K562 (cell line): Measurements from ENCODE around the gene C1QTNF8. TPM values are rescaled to one million over a fixed set of nuclear protein-coding genes. Genes with fewer than 3 reads are reported as not detected.
A peak's percentile ranks its signal among the peaks of the same experiment; 100 is the strongest.

ENCODE experiments used
- ATAC-seq: fragments of 200-7000 bp; cut with Tn5 transposase; 3 replicates; pipeline ENCODE4 v1.9.1; 2020; ENCODE audit warnings: moderate library complexity
- BruUV-seq: library from RNA; stranded (reverse); fragments of 400-500 nt; replicated peaks from 2 replicates; lab custom pipeline; 2021; lab: Mats Ljungman, UMichigan
- CTCF ChIA-PET: fragments of 300-600 bp; formaldehyde crosslinking; extraction: SDS; loops from one replicate; lab custom pipeline; 2021; ENCODE audit warnings: low intra/inter-chr PET ratio; lab: Yijun Ruan, JAX
- POLR2A ChIA-PET: fragments of 300-600, 350-650 bp; sonication (Branson Sonifier 250); formaldehyde crosslinking; extraction: SDS; loops from one replicate; lab custom pipeline; 2021; ENCODE audit warnings: antibody characterized with exemption, inconsistent platforms; lab: Yijun Ruan, JAX
- DNase-seq, 4 experiments: peaks; one replicate each; pipeline versions ENCODE4 v3.0.0 to v3.0.0-alpha.2; 2011 to 2018; ENCODE audit warnings: low spot score in 3 of 4, mixed read lengths in 3 of 4; ENCODE audit errors: extremely low read depth in 1 of 4
- FAIRE-seq: peaks from 2 replicates; lab custom pipeline; 2011; peaks lifted over from hg19 to GRCh38; lab: Jason Lieb, UNC
- H2AFZ ChIP-seq: 2 replicates; pipeline ENCODE4 v1.6.0; 2011; ENCODE audit warnings: low read depth, low read length, control low read depth, inconsistent platforms
- H3K27ac ChIP-seq: fragments of 200-600 bp; 3 replicates; pipeline ENCODE4 v1.8.0; 2011; ENCODE audit warnings: low read depth, mild to moderate bottlenecking, control low read depth, inconsistent platforms, low read length, moderate library complexity, mixed read lengths; ENCODE audit errors: extremely low read depth
- H3K27me3 ChIP-seq, 2 experiments: fragments of 300-600 bp in 1 of 2; 2 replicates in 1 of 2; 3 replicates in 1 of 2; pipeline versions ENCODE4 v1.6.0 to v1.8.0; 2011; ENCODE audit warnings: inconsistent platforms in 2 of 2, low read length in 2 of 2, mild to moderate bottlenecking in 1 of 2, mixed read lengths in 1 of 2, moderate library complexity in 1 of 2; ENCODE audit not compliant: control insufficient read depth in 2 of 2, insufficient read depth in 2 of 2
- H3K36me3 ChIP-seq: fragments of 300-600 bp; 3 replicates; pipeline ENCODE4 v1.8.0; 2011; ENCODE audit warnings: mild to moderate bottlenecking, low read length, inconsistent platforms; ENCODE audit not compliant: control insufficient read depth, insufficient read depth
- H3K4me1 ChIP-seq, 2 experiments: fragments of 200-600 bp in 1 of 2; replicated peaks in 1 of 2; 2 replicates in 1 of 2; 3 replicates in 1 of 2; pipeline versions ENCODE4 v1.5.1 to v1.8.0; 2011; ENCODE audit warnings: inconsistent platforms in 2 of 2, low read length in 2 of 2, mild to moderate bottlenecking in 1 of 2, mixed read lengths in 1 of 2, moderate library complexity in 1 of 2; ENCODE audit not compliant: control insufficient read depth in 2 of 2, insufficient read depth in 2 of 2
- H3K4me2 ChIP-seq: 2 replicates; pipeline ENCODE4 v1.6.1; 2011; ENCODE audit warnings: low read length, control low read depth, inconsistent platforms, mixed read lengths; ENCODE audit not compliant: insufficient read depth
- H3K4me3 ChIP-seq: fragments of 200-600 bp; sonication (generic), shearing (Covaris generic); 2 replicates; pipeline ENCODE4 v1.5.1; 2016; ENCODE audit warnings: control low read depth, inconsistent platforms
- H3K79me2 ChIP-seq: fragments of 200-600 bp; 3 replicates; pipeline ENCODE4 v1.8.0; 2011; ENCODE audit warnings: low read length, inconsistent platforms; ENCODE audit not compliant: control insufficient read depth, insufficient read depth
- H3K9ac ChIP-seq, 2 experiments: 2 replicates each; pipeline versions ENCODE4 v1.6.0 to v1.6.1; 2011; ENCODE audit warnings: low read depth in 2 of 2, low read length in 2 of 2, control low read depth in 1 of 2, inconsistent platforms in 1 of 2, mild to moderate bottlenecking in 1 of 2, mixed read lengths in 1 of 2; ENCODE audit not compliant: insufficient read depth in 1 of 2
- H3K9me1 ChIP-seq: one replicate; pipeline ENCODE4 v1.6.0; 2011; ENCODE audit warnings: inconsistent platforms, mild to moderate bottlenecking, low read length, moderate library complexity; ENCODE audit not compliant: control insufficient read depth, insufficient read depth
- H3K9me3 ChIP-seq: replicated peaks from 2 replicates; pipeline ENCODE4 v1.5.1; 2011; ENCODE audit warnings: low read depth, low read length, inconsistent platforms; ENCODE audit not compliant: control insufficient read depth, insufficient read depth
- H4K20me1 ChIP-seq: replicated peaks from 2 replicates; pipeline ENCODE4 v1.6.1; 2011; ENCODE audit warnings: low read length, inconsistent platforms, mixed read lengths; ENCODE audit not compliant: control insufficient read depth, insufficient read depth
- USF1 ChIP-seq: sonication (generic); formaldehyde crosslinking; IDR thresholded peaks from 2 replicates; pipeline ENCODE4 v1.9.0; 2022; ENCODE audit warnings: mild to moderate bottlenecking, missing genetic modification reagents
- WGBS: fragments of 100-300 bp; shearing (Covaris generic); methylation state at CpG from one replicate; pipeline ENCODE4 v1.1.6; 2016; ENCODE audit warnings: low coverage, mixed read lengths; ENCODE audit not compliant: insufficient coverage; ENCODE audit errors: missing lambda C conversion rate; 5-methylcytosine and 5-hydroxymethylcytosine counted together
- in situ Hi-C: fragments of 300-500 bp; cut with MboI; formaldehyde crosslinking; loops from 4 replicates; pipeline ENCODE4 v1.15.0; 2018; ENCODE audit warnings: inconsistent platforms, mixed read lengths
- intact Hi-C: fragments of 100-400 bp; cut with micrococcal nuclease; formaldehyde crosslinking; loops from 2 replicates; pipeline ENCODE4 v1.14.2; 2022
- polyA plus RNA-seq, 8 experiments: library from polyadenylated mRNA; depleted of rRNA in 4 of 8; stranded (reverse) in 5 of 8; unstranded in 3 of 8; fragments of >200 nt; fragmentation: Nextera tagmentation in 2 of 8; fragmentation: Illumina TruSeq in 1 of 8; extraction: Ambion mirVana in 2 of 8; extraction: Trizol in 1 of 8; gene quantifications; 2 replicates each; pipeline versions ENCODE4 v1.2.1 to v1.2.3, GENCODE V29; 2011 to 2014; ENCODE audit warnings: inconsistent platforms in 1 of 8, missing spikeins in 1 of 8
- total RNA-seq, 7 experiments: library from RNA; depleted of rRNA in 6 of 7; stranded (reverse); fragments of >200 nt in 6 of 7; fragmentation: Illumina TruSeq in 2 of 7; extraction: Trizol in 2 of 7; gene quantifications; 2 replicates each; pipeline versions ENCODE4 v1.2.1 to v1.2.3, GENCODE V29; 2011 to 2021; ENCODE audit warnings: low replicate concordance in 1 of 7
- TF ChIP-seq, protein P1 (sequence below): fragments of 250-450 bp; sonication (Bioruptor Pico); IDR thresholded peaks from 2 replicates; pipeline ENCODE4 v1.5.0; 2020; ENCODE audit warnings: mild to moderate bottlenecking

The C1QTNF8 gene
- total and polyA plus RNA-seq, 9 of the 15 experiments (the other 6 are each of a cell fraction or from before 2014, with no cell fraction given): not detected

DNA sequence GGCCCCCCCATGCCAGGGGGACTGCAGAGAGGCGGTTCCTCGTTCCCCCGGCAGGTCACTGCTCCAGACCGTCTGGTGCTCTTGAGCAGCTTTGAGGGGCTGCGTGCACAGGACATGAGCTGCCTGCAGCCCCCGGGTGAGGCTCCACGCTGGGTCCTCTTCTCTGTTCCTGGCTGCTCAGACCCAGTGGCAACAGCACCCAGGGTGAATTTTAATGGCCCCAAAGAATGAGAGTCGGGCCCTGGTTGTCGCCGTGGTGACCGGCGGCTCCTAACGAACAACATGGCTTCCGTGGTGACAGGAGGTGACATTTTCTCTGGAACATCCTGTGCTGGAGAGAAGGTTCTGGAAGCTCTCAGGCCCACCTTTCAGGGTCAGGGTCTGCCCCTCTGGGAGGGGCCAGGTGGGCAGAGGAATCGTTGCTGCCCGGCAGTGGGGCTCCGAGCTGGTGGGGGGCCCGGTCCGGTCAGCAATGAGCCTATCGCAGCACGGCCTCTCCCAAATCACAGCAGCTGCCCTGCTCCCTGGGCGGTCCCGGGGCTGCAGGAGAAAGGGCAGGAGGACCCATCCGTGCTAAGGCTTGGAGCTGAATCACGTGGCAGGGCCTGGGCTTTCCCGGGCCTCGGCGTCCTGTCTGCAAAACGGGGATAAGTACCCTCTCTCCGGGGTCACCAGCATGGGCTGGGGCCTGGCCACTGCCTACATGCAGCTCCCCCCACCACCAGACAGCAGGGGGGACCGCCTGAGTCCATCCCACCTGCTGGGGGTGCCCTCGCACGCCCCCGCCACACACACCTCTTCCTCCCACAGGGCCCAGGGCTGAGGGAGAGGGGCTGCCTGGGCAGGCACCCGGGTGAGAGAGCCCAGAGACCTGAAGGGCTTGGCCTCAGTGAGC is 3.4 kb upstream of the C1QTNF8 start:
- H3K27ac ChIP-seq: no peak overlapping the region
- peaks cover 9% of the 10 kb centered on the region for H4K20me1 ChIP-seq
- no TSS peak for BruUV-seq
- no peak overlapping the region for H3K9ac ChIP-seq
- peaks cover 0 to 69% of the 10 kb centered on the region in 2 experiments; a peak in 2 of 5 replicates for H3K4me1 ChIP-seq
- peaks cover 2 to 60% of the 10 kb centered on the region in 2 experiments; a peak in 3 of 5 replicates for H3K27me3 ChIP-seq
- H3K9me3 ChIP-seq: no peaks in the 10 kb centered on the region
- no peak for FAIRE-seq
- ChIA-PET POLR2A (interaction anchor here (0.7 kb wide), 1 partner anchor 30 kb away, joined by 3 read pairs; no protein-coding TSS in a partner anchor), CTCF (interaction anchor here (0.7 kb wide), 1 partner anchor 63 kb away, joined by 4 read pairs; no protein-coding TSS in a partner anchor)
- H3K4me2 ChIP-seq: no peak overlapping the region
- WGBS: 4% methylated on average over 30 of the region's 35 CpGs
- no peak for ATAC-seq
- DNase-seq: no peak
- in situ Hi-C loops (no loop called here), intact Hi-C loops (no loop called here)
- TF ChIP-seq USF1 (CRISPR knock-in tag): 0 out of 2 replicates have a peak, but pooled peaks have one; percentile 16
- TF ChIP-seq, protein P1, sequence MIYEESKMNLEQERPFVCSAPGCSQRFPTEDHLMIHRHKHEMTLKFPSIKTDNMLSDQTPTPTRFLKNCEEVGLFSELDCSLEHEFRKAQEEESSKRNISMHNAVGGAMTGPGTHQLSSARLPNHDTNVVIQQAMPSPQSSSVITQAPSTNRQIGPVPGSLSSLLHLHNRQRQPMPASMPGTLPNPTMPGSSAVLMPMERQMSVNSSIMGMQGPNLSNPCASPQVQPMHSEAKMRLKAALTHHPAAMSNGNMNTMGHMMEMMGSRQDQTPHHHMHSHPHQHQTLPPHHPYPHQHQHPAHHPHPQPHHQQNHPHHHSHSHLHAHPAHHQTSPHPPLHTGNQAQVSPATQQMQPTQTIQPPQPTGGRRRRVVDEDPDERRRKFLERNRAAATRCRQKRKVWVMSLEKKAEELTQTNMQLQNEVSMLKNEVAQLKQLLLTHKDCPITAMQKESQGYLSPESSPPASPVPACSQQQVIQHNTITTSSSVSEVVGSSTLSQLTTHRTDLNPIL (CRISPR knock-in tag): no peak
- H3K79me2 ChIP-seq: no peaks in the 10 kb centered on the region
- no peaks in the 10 kb centered on the region for H3K36me3 ChIP-seq
- no peak overlapping the region for H3K4me3 ChIP-seq
- no peaks in the 10 kb centered on the region for H3K9me1 ChIP-seq
- no peak overlapping the region for H2AFZ ChIP-seq
